ENCODE results near the gene PWWP2B. TPM values are rescaled to one million over a fixed set of nuclear protein-coding genes. Genes with fewer than 3 reads are reported as not detected.

The PWWP2B gene
- total and polyA plus RNA-seq, 2 of the 8 experiments (the other 6 are each of a cell fraction or from before 2014, with no cell fraction given), result 5.3 to 10.8 TPM

DNA sequence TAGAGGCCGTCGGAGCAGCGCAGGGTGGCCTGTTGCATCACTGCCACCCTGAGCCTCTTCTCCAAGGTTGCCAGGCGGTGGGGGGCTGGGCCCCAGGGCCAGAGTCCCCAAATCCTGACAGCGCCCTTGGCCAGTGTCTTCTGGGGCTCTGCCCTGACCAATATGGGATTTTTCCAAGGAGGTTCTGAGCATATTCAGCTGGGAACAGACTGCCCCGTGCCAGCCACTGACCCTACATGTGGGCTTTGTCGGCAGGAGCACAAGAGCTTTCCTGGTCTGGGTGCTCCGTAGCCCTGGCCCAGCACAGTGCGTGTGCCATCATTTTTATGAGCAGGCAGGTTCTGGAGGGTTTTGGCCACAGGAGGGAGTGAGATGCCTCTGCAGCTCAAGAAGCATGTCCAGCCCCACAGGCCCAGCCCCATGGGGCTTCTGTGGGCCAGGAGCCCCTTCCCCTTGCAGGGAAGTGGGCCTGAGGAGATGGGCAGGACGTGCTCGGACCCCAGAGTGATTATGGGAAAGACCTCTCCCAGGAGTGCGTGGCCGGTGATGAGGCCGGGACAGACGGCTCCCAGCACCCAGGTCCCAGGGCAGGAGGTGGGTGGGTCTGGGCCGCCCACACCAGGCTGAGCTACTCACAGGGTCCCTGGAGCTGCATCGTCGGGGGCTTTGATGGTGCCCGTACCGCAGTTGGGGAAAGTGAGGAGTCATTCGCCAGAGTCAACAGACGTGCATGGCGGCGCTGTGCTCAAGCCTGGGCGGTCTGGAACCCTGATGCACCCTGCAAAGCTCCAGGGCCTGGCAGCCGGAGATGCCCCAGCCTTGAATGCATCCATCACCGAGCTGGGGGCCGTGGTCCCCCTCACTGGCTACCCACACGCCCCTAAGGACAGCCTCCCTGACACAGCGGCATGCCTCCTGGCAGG lies 66.6 kb downstream of the PWWP2B start (continued):
- peak; percentile 53 to 65 for TF ChIP-seq RAD21 (IDR thresholded peaks at IDR 0.05 in 1 of 2, conservative IDR thresholded peaks at IDR 0.05 in 1 of 2; ENCODE audit: low read depth in 2 of 2, low read length in 2 of 2)

Data from H1 (cell line).